Neural progenitor cell (in vitro differentiated cells): ENCODE results near the gene IGLL5.

Experiments used
- CTCF ChIP-seq: fragments of 200-600 bp; sonication (generic); IDR thresholded peaks from 2 replicates; pipeline ENCODE4 v1.5.1; 2017; ENCODE audit warnings: antibody characterized with exemption, mild to moderate bottlenecking
- EZH2phosphoT487 ChIP-seq: fragments of 200-600 bp; sonication (generic); IDR thresholded peaks from 2 replicates; pipeline ENCODE4 v1.6.1; 2017; ENCODE audit warnings: antibody characterized with exemption

DNA sequence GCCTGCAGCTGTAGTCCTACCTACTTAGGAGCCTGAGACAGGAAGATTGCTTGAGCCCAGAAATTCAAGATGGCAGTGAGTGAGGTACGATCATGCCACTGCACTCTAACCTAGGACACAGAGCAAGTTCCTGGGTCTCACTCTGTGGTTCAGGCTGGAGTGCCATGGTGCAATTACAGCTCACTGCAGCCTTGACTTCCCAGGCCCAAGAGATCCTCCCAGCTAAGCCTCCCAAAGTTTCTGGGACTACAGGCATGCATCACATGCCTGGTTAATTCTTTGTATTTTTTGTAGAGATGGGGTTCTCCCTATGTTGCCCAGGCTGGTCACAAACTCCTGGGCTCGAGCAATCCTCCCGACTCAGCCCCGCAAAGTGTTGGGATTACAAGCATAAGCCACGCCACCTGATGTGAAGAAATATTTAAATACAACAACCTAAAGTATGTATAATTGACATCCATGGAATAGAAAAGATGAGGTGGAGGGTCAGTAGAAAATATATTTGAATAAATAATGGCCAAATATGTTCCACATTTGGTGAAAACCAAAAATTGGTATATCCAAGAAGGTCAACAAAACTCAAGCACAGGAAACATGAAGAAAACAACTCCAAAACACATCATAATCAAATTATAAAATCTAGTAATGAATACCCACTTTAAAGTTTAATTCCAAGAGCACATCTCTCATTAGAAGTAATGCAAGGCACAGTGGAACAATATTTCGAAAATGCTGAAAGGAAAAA, 47.9 kb upstream of the IGLL5 start:
- TF ChIP-seq CTCF (no peak), EZH2phosphoT487 (no peak)
